HEK293 (cell line): ENCODE results near the gene ADAMTS2.
A peak's percentile ranks its signal among the peaks of the same experiment; 100 is the strongest.

ENCODE experiments used
- CTCF ChIA-PET: fragments of 350-600 bp; formaldehyde crosslinking; extraction: SDS; loops from one replicate; lab custom pipeline; 2021; ENCODE audit warnings: antibody characterized with exemption; lab: Yijun Ruan, JAX
- POLR2A ChIA-PET: fragments of 300-600 bp; formaldehyde crosslinking; extraction: SDS; loops from one replicate; lab custom pipeline; 2020; ENCODE audit warnings: antibody characterized with exemption, inconsistent platforms; lab: Yijun Ruan, JAX
- H3K27ac ChIP-seq: fragments of 200-500 bp; sonication (Bioruptor generic); 2 replicates; pipeline ENCODE4 v1.5.1; 2014; ENCODE audit warnings: low read depth, low read length, control low read depth, inconsistent platforms; ENCODE audit errors: extremely low read depth
- H3K36me3 ChIP-seq, 2 experiments: fragments of 200-500 bp in 1 of 2; sonication (Bioruptor generic) in 1 of 2; 1 replicate in 1 of 2; 2 replicates in 1 of 2; pipeline ENCODE4 v1.5.1; 2014 to 2017; ENCODE audit warnings: inconsistent platforms in 2 of 2, low read length in 2 of 2; ENCODE audit not compliant: control insufficient read depth in 2 of 2, insufficient read depth in 1 of 2
- H3K4me1 ChIP-seq: fragments of 200-500 bp; sonication (Bioruptor generic); 2 replicates; pipeline ENCODE4 v1.5.1; 2014; ENCODE audit warnings: mild to moderate bottlenecking, low read length, inconsistent platforms; ENCODE audit not compliant: control insufficient read depth, insufficient read depth
- H3K4me3 ChIP-seq: 2 replicates; pipeline ENCODE4 v1.5.1; 2011; ENCODE audit warnings: low read depth, mild to moderate bottlenecking, control low read depth, low read length, moderate library complexity
- H3K9me3 ChIP-seq: fragments of 200-500 bp; sonication (Bioruptor generic); 2 replicates; pipeline ENCODE4 v1.5.1; 2014; ENCODE audit warnings: low read depth, low read length, inconsistent platforms; ENCODE audit not compliant: control insufficient read depth, insufficient read depth
- BCL11A ChIP-seq: fragments of 450-650 bp; formaldehyde crosslinking; IDR thresholded peaks from 2 replicates; pipeline ENCODE4 v1.5.1; 2016; ENCODE audit warnings: low read depth, missing biosample characterization, missing genetic modification characterization
- KLF16 ChIP-seq: fragments of 450-650 bp; formaldehyde crosslinking; IDR thresholded peaks from 2 replicates; pipeline ENCODE4 v1.5.1; 2017; ENCODE audit warnings: missing biosample characterization, missing genetic modification characterization
- KLF8 ChIP-seq: fragments of 450-650 bp; formaldehyde crosslinking; IDR thresholded peaks from 2 replicates; pipeline ENCODE4 v1.5.1; 2016; ENCODE audit warnings: missing biosample characterization, missing genetic modification characterization
- SCRT2 ChIP-seq: fragments of 450-650 bp; formaldehyde crosslinking; IDR thresholded peaks from 2 replicates; pipeline ENCODE4 v1.5.1; 2016; ENCODE audit warnings: missing biosample characterization, missing genetic modification characterization
- SP7 ChIP-seq: fragments of 450-650 bp; formaldehyde crosslinking; IDR thresholded peaks from 2 replicates; pipeline ENCODE4 v1.5.1; 2016; ENCODE audit warnings: missing biosample characterization, missing genetic modification characterization
- TRIM28 ChIP-seq: IDR thresholded peaks from 2 replicates; pipeline ENCODE4 v1.6.1; 2011; ENCODE audit warnings: low read length, control low read depth, borderline replicate concordance
- ZIC2 ChIP-seq: fragments of 450-650 bp; formaldehyde crosslinking; IDR thresholded peaks from 2 replicates; pipeline ENCODE4 v1.5.1; 2016; ENCODE audit warnings: missing biosample characterization, missing genetic modification characterization
- ZNF10 ChIP-seq: fragments of 450-650 bp; formaldehyde crosslinking; IDR thresholded peaks from 2 replicates; pipeline ENCODE4 v1.5.1; 2017; ENCODE audit warnings: missing biosample characterization, missing genetic modification characterization
- ZNF138 ChIP-seq: fragments of 450-650 bp; formaldehyde crosslinking; IDR thresholded peaks from 2 replicates; pipeline ENCODE4 v1.5.1; 2016; ENCODE audit warnings: missing biosample characterization, missing genetic modification characterization, borderline replicate concordance
- ZNF202 ChIP-seq: fragments of 450-650 bp; formaldehyde crosslinking; IDR thresholded peaks from 2 replicates; pipeline ENCODE4 v1.5.1; 2016; ENCODE audit warnings: missing biosample characterization, missing genetic modification characterization, borderline replicate concordance
- ZNF239 ChIP-seq: fragments of 450-650 bp; formaldehyde crosslinking; IDR thresholded peaks from 2 replicates; pipeline ENCODE4 v1.5.1; 2016; ENCODE audit warnings: missing biosample characterization, missing genetic modification characterization
- ZNF24 ChIP-seq: fragments of 450-650 bp; formaldehyde crosslinking; IDR thresholded peaks from 2 replicates; pipeline ENCODE4 v1.5.1; 2016; ENCODE audit warnings: missing biosample characterization, missing genetic modification characterization
- ZNF391 ChIP-seq: fragments of 450-650 bp; formaldehyde crosslinking; IDR thresholded peaks from 2 replicates; pipeline ENCODE4 v1.5.1; 2016; ENCODE audit warnings: low read depth, missing biosample characterization, missing genetic modification characterization, borderline replicate concordance
- ZNF394 ChIP-seq: fragments of 450-650 bp; formaldehyde crosslinking; IDR thresholded peaks from 2 replicates; pipeline ENCODE4 v1.5.1; 2016; ENCODE audit warnings: missing biosample characterization, missing genetic modification characterization, mild to moderate bottlenecking, moderate library complexity, borderline replicate concordance
- ZNF426 ChIP-seq: fragments of 450-650 bp; formaldehyde crosslinking; IDR thresholded peaks from 2 replicates; pipeline ENCODE4 v1.5.1; 2017; ENCODE audit warnings: missing biosample characterization, missing genetic modification characterization, mild to moderate bottlenecking, inconsistent platforms, moderate library complexity
- ZNF555 ChIP-seq: fragments of 450-650 bp; formaldehyde crosslinking; conservative IDR thresholded peaks from 2 replicates; pipeline ENCODE4 v1.5.1; 2017; ENCODE audit warnings: missing biosample characterization, mild to moderate bottlenecking, missing genetic modification characterization, inconsistent platforms
- ZNF561 ChIP-seq: fragments of 450-650 bp; IDR thresholded peaks from 2 replicates; pipeline ENCODE4 v1.5.1; 2018; ENCODE audit warnings: missing biosample characterization, missing genetic modification characterization, borderline replicate concordance
- ZNF660 ChIP-seq: fragments of 450-650 bp; IDR thresholded peaks from 2 replicates; pipeline ENCODE4 v1.5.1; 2018; ENCODE audit warnings: missing biosample characterization, mild to moderate bottlenecking, missing genetic modification characterization
- ZNF670 ChIP-seq: fragments of 450-650 bp; formaldehyde crosslinking; IDR thresholded peaks from 2 replicates; pipeline ENCODE4 v1.5.1; 2016; ENCODE audit warnings: missing biosample characterization, missing genetic modification characterization, low read depth
- ZNF76 ChIP-seq: fragments of 450-650 bp; formaldehyde crosslinking; IDR thresholded peaks from 2 replicates; pipeline ENCODE4; 2016; ENCODE audit warnings: low read depth, missing biosample characterization, missing genetic modification characterization, borderline replicate concordance
- ZSCAN16 ChIP-seq: fragments of 450-650 bp; formaldehyde crosslinking; IDR thresholded peaks from 2 replicates; pipeline ENCODE4 v1.5.1; 2016; ENCODE audit warnings: missing biosample characterization, missing genetic modification characterization

ADAMTS2 gene

DNA sequence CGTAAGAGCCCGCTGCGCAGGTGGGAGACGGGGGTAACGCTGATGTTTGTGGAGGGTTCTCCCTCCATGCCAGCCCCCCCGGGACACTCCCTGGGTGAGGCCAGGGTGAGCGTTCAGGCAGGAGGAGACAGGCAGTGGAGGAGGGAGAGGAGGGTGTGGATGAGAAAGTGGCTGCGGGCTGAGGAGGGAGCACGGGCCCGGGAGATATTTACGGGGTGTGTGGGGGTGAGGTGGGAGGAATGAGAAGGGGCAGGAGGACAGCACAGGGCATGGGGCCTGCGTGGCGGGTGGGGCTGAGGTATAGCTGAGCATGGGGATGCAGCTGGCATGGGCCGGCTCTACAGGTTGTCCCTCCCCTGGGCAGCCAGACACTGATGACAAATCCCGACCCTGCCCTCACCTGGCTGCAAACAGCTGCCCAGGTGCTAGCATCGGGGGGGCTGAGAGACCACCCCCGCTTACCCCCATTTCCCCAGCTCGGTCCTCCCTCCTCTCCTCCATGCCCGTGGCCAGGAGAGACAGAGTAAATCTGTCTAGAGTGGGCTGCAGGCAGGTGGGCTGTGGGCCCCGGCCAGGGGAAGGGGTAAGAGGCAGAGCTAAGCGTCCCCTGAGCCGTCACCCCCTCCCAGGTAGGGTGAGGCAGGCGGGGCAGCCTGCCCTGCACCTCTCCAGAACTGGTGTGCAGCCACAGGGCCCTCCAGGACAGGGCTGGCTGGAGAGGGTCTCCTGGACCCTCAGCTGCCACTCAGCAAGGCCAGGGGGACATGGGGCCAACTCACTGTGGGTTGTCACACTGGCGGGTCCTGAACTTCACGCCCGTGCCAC, 205.9 kb downstream of the ADAMTS2 start:
- no peak overlapping the region for H3K4me3 ChIP-seq
- H3K36me3 ChIP-seq: no peaks in the 10 kb centered on the region
- no peaks in the 10 kb centered on the region for H3K4me1 ChIP-seq
- no peak overlapping the region for H3K27ac ChIP-seq
- CTCF ChIA-PET: interaction anchor here (0.7 kb wide), 1 partner anchor 96 kb away, joined by 3 read pairs; no protein-coding TSS in a partner anchor
- POLR2A ChIA-PET: no interaction called here
- TF ChIP-seq ZNF555 (tag by site-specific recombination): no peak
- peak; percentile 36; the same call in 1 of the 2 replicates for TF ChIP-seq SCRT2 (tag by site-specific recombination)
- TF ChIP-seq ZNF561 (tag by site-specific recombination): no peak
- TF ChIP-seq KLF8: no peak
- TF ChIP-seq, all 188 proteins: peak for 1
- no peaks in the 10 kb centered on the region for H3K9me3 ChIP-seq

DNA sequence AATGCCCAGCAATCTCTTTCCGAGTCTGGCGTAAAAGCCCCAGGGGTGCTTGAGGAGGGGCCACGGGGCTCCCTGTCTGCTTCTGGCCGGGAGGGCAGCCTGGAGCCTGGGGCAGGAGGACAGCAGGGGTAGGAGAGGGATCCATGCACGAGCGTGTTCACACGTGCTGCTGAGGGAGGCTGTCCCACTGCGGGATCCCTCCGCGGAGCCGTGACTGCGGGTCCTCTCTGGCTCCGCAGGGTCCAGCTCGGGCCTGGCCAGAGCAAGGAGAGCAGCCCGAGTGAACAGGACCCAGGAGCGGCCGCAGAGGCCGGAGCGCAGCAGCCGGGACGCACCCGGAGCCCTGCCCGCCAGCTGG, 206.7 kb downstream of the ADAMTS2 start:
- ChIA-PET POLR2A (no interaction called here), CTCF (interaction anchor here (0.7 kb wide), 1 partner anchor 20 kb away, joined by 3 read pairs; no protein-coding TSS in a partner anchor)
- TF ChIP-seq ZNF239 (tag by site-specific recombination) (no peak), ZIC2 (peak; percentile 77)
- TF ChIP-seq, all 188 proteins: peak for 1
- no peaks in the 10 kb centered on the region for H3K9me3 ChIP-seq
- H3K36me3 ChIP-seq: no peaks in the 10 kb centered on the region
- H3K27ac ChIP-seq: no peak overlapping the region
- no peak overlapping the region for H3K4me3 ChIP-seq
- no peaks in the 10 kb centered on the region for H3K4me1 ChIP-seq

DNA sequence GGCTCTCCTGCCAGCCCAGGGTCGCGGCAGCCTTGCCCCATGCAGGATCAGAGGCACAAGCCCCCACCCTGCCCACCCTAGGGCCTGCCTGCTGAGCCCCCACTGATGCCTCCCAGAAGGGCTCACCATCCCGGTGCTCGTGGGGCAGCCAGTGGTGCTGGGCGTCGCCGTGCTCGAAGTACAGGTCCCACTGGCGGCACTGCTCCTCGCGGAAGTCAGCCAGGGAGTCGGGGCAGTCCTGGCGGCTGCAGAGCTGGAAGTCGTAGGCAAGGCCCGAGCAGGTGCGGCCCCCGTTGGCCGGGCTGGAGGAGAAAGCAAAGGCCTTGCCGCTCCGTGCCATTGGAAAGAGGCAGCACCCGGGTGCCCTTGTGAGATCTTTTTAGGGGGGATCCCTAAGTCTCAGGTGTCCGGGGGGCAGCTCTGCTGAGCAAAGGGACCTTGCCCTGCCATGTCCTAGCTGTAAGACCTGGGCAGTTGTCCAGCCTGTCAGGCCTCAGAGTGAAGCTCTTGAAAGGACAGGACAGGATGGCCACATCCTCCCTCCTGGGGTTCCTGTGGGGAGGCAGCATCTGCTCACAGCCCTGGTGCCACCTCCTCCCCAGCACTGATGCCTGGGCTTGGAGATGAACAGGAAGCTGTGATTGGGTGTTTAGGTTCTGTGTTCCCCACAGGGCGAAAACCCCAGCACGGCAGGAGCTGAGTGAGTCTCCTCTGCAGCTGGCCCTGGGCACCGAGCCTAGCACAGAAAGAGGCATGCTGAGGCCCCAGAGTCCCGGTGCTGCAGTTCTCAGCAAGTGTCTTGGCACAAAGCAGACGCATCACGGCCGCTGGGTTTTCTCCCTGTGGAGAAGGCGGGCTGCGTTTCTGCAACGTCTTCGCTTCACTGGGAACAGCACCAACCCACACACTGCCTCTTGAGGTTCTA, 207.4 kb downstream of the ADAMTS2 start:
- Histone ChIP-seq H3K9me3 (no peaks in the 10 kb centered on the region), H3K4me1 (no peaks in the 10 kb centered on the region), H3K36me3 (no peaks in the 10 kb centered on the region), H3K4me3 (no peak overlapping the region), H3K27ac (no peak overlapping the region)
- TF ChIP-seq ZIC2 (peak; percentile 97), ZNF24 (tag by site-specific recombination) (no peak), ZSCAN16 (tag by site-specific recombination) (no peak), ZNF202 (tag by site-specific recombination) (no peak), ZNF76 (tag by site-specific recombination) (no peak), SP7 (tag by site-specific recombination) (no peak), TRIM28 (no peak), ZNF10 (tag by site-specific recombination) (no peak)
- POLR2A ChIA-PET: no interaction called here
- CTCF ChIA-PET: interaction anchor here (0.7 kb wide), 1 partner anchor 19 kb away, joined by 3 read pairs; no protein-coding TSS in a partner anchor

DNA sequence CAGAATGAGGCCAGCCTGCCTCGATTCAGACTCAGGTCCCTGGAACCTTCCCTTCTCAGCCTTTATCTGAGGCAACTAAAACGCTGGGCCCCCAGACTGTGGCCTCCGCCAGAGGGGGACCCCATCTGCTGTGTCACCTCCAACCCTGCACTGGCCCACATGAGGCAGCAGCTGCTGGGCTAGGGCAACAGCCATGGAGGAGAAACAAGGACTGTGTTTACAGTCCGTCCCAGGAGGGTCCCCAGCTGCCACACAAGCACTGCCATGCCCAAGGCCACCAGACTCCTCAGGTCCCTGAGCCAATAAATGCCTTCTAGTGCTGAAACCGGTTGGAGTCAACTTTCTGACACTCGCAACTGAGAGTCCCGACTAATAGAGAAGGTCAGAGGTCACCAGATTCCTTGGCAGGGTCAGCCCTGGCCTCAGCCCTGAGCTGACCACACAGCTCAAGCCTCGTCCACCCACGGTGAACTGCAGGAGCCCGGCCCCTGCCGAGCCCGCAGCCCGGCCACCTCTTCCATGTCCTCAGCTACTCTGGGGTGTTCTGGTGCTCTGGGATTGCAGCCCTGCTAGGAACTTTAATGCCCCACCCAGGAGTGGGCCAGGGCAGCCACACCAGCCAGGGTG, 208.1 kb downstream of the ADAMTS2 start:
- Histone ChIP-seq H3K36me3 (no peaks in the 10 kb centered on the region), H3K4me3 (no peak overlapping the region), H3K27ac (no peak overlapping the region), H3K4me1 (no peaks in the 10 kb centered on the region), H3K9me3 (no peaks in the 10 kb centered on the region)
- CTCF ChIA-PET: no interaction called here
- no peak for TF ChIP-seq ZNF138 (tag by site-specific recombination)
- no peak for TF ChIP-seq ZNF660
- TF ChIP-seq BCL11A (tag by site-specific recombination): no peak
- no peak for TF ChIP-seq ZNF426 (tag by site-specific recombination)
- no peak for TF ChIP-seq ZNF391 (tag by site-specific recombination)
- no peak for TF ChIP-seq KLF16 (tag by site-specific recombination)
- no peak for TF ChIP-seq ZNF394 (tag by site-specific recombination)
- no peak for TF ChIP-seq ZNF670 (tag by site-specific recombination)
- POLR2A ChIA-PET: interaction anchor here (0.7 kb wide), 1 partner anchor 234 kb away, joined by 3 read pairs; no protein-coding TSS in a partner anchor
